DOHH2 (cell line): ENCODE data around the gene TNPO2.

ENCODE experiments used
- CTCF ChIP-seq: fragments of 200-600 bp; sonication (generic); IDR thresholded peaks from one replicate; pipeline ENCODE4 v1.5.1; 2014; ENCODE audit warnings: antibody characterized with exemption, mild to moderate bottlenecking, low read depth, low read length; ENCODE audit not compliant: poor library complexity, severe bottlenecking
- EZH2phosphoT487 ChIP-seq: fragments of 200-600 bp; sonication (generic); IDR thresholded peaks from 2 replicates; pipeline ENCODE4 v1.6.1; 2017; ENCODE audit warnings: borderline replicate concordance, mild to moderate bottlenecking, antibody characterized with exemption, low read length, moderate library complexity, mixed read lengths

- TF ChIP-seq CTCF (no peak), EZH2phosphoT487 (no peak)
These were observed 1.8 kb downstream of the TNPO2 start for GRCh38 chr19:12721656-12722565.
